ENCODE data around the gene ADARB2.

ADARB2 gene

DNA sequence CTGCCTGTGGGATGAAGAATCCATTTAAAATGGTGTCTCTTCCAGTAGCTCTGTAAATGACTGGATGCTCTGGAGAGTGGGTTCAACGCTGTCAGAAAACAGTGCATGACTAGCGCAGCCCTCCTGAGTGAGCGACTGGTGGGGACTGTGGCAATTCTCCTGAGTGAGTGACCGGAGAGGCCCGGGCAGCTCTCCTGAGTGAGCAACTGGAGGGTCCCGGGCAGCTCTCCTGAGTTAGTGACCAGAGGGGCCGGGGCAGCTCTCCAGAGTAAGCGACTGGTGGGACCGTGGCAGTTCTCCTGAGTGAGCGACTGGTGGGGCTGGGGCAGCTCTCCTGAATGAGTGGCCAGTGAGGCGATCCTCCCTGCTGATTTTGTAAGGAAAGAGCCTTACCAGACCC is 595.6 kb downstream of the ADARB2 start:
- no peak for TF ChIP-seq PKNOX1 (IDR thresholded peaks at IDR 0.05)
- TF ChIP-seq CTBP1 (IDR thresholded peaks at IDR 0.05; ENCODE audit: borderline replicate concordance): no peak
- TF ChIP-seq TARDBP (IDR thresholded peaks at IDR 0.05): no peak
- no peak for TF ChIP-seq BHLHE40 (IDR thresholded peaks at IDR 0.05; ENCODE audit: borderline replicate concordance)
- TF ChIP-seq ELF4 (IDR thresholded peaks at IDR 0.05): no peak
- TF ChIP-seq SP1 (IDR thresholded peaks at IDR 0.05): no peak
- no peak for TF ChIP-seq FOXA1 (IDR thresholded peaks at IDR 0.05)
- no peak for TF ChIP-seq ZNF384 (IDR thresholded peaks at IDR 0.05)
- no peak for TF ChIP-seq SUZ12 (IDR thresholded peaks at IDR 0.05)
- TF ChIP-seq FOXM1 (IDR thresholded peaks at IDR 0.05; ENCODE audit: borderline replicate concordance): no peak
- no peak for TF ChIP-seq HDGF (IDR thresholded peaks at IDR 0.05; ENCODE audit: borderline replicate concordance)
- no peak for TF ChIP-seq ARNT (IDR thresholded peaks at IDR 0.05)
- no peak for TF ChIP-seq LEF1 (IDR thresholded peaks at IDR 0.05; ENCODE audit: borderline replicate concordance)
- no peak for DNase-seq (ENCODE audit: extremely low spot score)
- ChIA-PET CTCF (no interaction called here), POLR2A (no interaction called here)

DNA sequence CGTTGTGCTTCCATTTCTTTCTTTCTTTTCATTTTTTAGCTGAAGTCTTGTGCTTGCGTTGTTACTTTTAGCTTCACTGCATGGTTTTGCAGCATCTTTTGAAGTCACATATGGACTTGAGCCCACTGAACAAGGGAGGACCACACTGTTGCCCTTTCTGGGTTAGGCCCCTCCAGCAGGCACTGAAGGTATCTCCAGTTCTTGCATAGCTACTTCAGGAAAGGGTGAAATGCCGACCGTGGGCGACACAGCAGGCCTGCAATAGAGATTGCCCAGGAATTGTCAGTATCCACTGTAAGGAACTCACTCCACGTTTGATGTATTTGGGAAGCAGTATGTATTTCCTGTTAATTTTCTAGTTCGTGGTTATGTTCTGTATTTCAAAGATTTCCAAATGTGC is 596.1 kb downstream of the ADARB2 start:
- TF ChIP-seq FOXK2 (IDR thresholded peaks at IDR 0.05) (no peak), FOXM1 (IDR thresholded peaks at IDR 0.05; ENCODE audit: borderline replicate concordance) (no peak), SP1 (IDR thresholded peaks at IDR 0.05) (no peak), FOXA1 (IDR thresholded peaks at IDR 0.05) (no peak), NFRKB (IDR thresholded peaks at IDR 0.05) (no peak), SUZ12 (IDR thresholded peaks at IDR 0.05) (no peak), PKNOX1 (IDR thresholded peaks at IDR 0.05) (no peak), ELF4 (IDR thresholded peaks at IDR 0.05) (no peak), LEF1 (IDR thresholded peaks at IDR 0.05; ENCODE audit: borderline replicate concordance) (no peak), TARDBP (IDR thresholded peaks at IDR 0.05) (no peak), HDGF (IDR thresholded peaks at IDR 0.05; ENCODE audit: borderline replicate concordance) (no peak), L3MBTL2 (conservative IDR thresholded peaks at IDR 0.05) (no peak), CTBP1 (IDR thresholded peaks at IDR 0.05; ENCODE audit: borderline replicate concordance) (no peak)
- ChIA-PET POLR2A (no interaction called here), CTCF (interaction anchor here (1.0 kb wide), 1 partner anchor 103 kb away, joined by 4 read pairs; no protein-coding TSS in a partner anchor)
- no peak for DNase-seq (ENCODE audit: extremely low spot score)

GRCh38 chr10:1138529-1138928 is 598.8 kb downstream of the ADARB2 start:
- no peak for TF ChIP-seq PKNOX1 (IDR thresholded peaks at IDR 0.05)
- no peak for TF ChIP-seq FOXK2 (IDR thresholded peaks at IDR 0.05)
- no peak for TF ChIP-seq CTBP1 (IDR thresholded peaks at IDR 0.05; ENCODE audit: borderline replicate concordance)
- TF ChIP-seq SP1 (IDR thresholded peaks at IDR 0.05): no peak
- TF ChIP-seq LEF1 (IDR thresholded peaks at IDR 0.05; ENCODE audit: borderline replicate concordance): no peak
- TF ChIP-seq SUZ12 (IDR thresholded peaks at IDR 0.05): no peak
- no peak for TF ChIP-seq HDGF (IDR thresholded peaks at IDR 0.05; ENCODE audit: borderline replicate concordance)
- TF ChIP-seq L3MBTL2 (conservative IDR thresholded peaks at IDR 0.05): no peak
- no peak for TF ChIP-seq ELF4 (IDR thresholded peaks at IDR 0.05)
- TF ChIP-seq TARDBP (IDR thresholded peaks at IDR 0.05): no peak
- TF ChIP-seq BHLHE40 (IDR thresholded peaks at IDR 0.05; ENCODE audit: borderline replicate concordance): no peak
- TF ChIP-seq ZNF384 (IDR thresholded peaks at IDR 0.05): no peak
- TF ChIP-seq NFRKB (IDR thresholded peaks at IDR 0.05): no peak
- no peak for TF ChIP-seq FOXM1 (IDR thresholded peaks at IDR 0.05; ENCODE audit: borderline replicate concordance)
- TF ChIP-seq ARNT (IDR thresholded peaks at IDR 0.05): no peak
- no peak for TF ChIP-seq FOXA1 (IDR thresholded peaks at IDR 0.05)
- DNase-seq (ENCODE audit: extremely low spot score): no peak
- ChIA-PET POLR2A (no interaction called here), CTCF (no interaction called here)

GRCh38 chr10:1137499-1138163 is 599.7 kb downstream of the ADARB2 start:
- TF ChIP-seq ARNT (IDR thresholded peaks at IDR 0.05) (no peak), FOXA1 (IDR thresholded peaks at IDR 0.05) (no peak), SP1 (IDR thresholded peaks at IDR 0.05) (no peak), SUZ12 (IDR thresholded peaks at IDR 0.05) (no peak), ZNF384 (IDR thresholded peaks at IDR 0.05) (no peak), LEF1 (IDR thresholded peaks at IDR 0.05; ENCODE audit: borderline replicate concordance) (no peak), PKNOX1 (IDR thresholded peaks at IDR 0.05) (no peak)
- POLR2A ChIA-PET: no interaction called here
- CTCF ChIA-PET: no interaction called here
- no peak for DNase-seq (ENCODE audit: extremely low spot score)

DNA sequence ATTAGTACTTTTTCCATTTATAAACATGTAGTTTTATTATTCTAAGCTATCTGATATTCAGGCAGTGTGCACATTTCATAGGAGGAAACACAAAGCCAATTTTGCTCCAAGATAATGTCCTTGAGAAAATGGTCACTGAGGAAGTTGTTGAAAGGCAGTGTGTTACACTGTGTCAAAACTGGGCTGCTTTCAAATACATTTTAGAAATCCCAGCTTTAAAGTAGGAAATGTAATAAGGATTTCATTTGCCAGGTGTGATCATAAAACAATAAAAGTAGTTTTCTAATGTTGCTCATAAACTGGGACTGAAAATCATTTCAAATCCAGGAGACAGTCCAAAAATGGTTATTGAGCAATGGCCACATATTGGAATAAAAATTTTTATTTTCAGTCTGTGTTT is 601.1 kb downstream of the ADARB2 start:
- ChIA-PET CTCF (no interaction called here), POLR2A (no interaction called here)
- no peak for DNase-seq (ENCODE audit: extremely low spot score)
- TF ChIP-seq SP1 (IDR thresholded peaks at IDR 0.05) (no peak), FOXA1 (IDR thresholded peaks at IDR 0.05) (no peak), LEF1 (IDR thresholded peaks at IDR 0.05; ENCODE audit: borderline replicate concordance) (no peak), CTBP1 (IDR thresholded peaks at IDR 0.05; ENCODE audit: borderline replicate concordance) (no peak)

DNA sequence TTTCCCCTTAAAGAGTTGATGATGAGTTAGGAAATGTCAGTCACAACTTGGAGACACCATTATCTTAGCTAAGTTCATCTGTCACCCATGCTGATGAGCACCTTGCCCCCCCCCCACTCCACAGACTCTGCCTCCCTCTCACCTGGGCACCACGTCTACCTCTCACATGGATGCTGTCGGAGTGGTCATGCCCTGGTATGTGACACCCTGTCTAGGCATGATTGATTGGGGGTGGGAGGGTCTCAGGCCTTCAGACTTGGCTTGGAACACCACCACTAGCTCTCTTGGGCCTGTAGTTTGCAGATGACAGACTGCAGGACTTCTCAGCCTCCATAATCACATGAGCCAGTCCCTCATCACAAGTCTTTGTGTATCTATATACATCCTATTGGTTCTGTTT is 603.2 kb downstream of the ADARB2 start:
- POLR2A ChIA-PET: no interaction called here
- TF ChIP-seq LEF1 (IDR thresholded peaks at IDR 0.05; ENCODE audit: borderline replicate concordance) (no peak), CTBP1 (IDR thresholded peaks at IDR 0.05; ENCODE audit: borderline replicate concordance) (no peak), ELF4 (IDR thresholded peaks at IDR 0.05) (no peak), SUZ12 (IDR thresholded peaks at IDR 0.05) (no peak), PKNOX1 (IDR thresholded peaks at IDR 0.05) (no peak), BHLHE40 (IDR thresholded peaks at IDR 0.05; ENCODE audit: borderline replicate concordance) (no peak), HDGF (IDR thresholded peaks at IDR 0.05; ENCODE audit: borderline replicate concordance) (no peak), ARNT (IDR thresholded peaks at IDR 0.05) (no peak), TARDBP (IDR thresholded peaks at IDR 0.05) (no peak), FOXA1 (IDR thresholded peaks at IDR 0.05) (no peak), FOXK2 (IDR thresholded peaks at IDR 0.05) (no peak), ZNF384 (IDR thresholded peaks at IDR 0.05) (no peak), L3MBTL2 (conservative IDR thresholded peaks at IDR 0.05) (no peak), NFRKB (IDR thresholded peaks at IDR 0.05) (no peak), FOXM1 (IDR thresholded peaks at IDR 0.05; ENCODE audit: borderline replicate concordance) (no peak), SP1 (IDR thresholded peaks at IDR 0.05) (no peak)
- DNase-seq (ENCODE audit: extremely low spot score): no peak
- CTCF ChIA-PET: no interaction called here

Measured in HEK293T (cell line).